ENCODE results near the gene CTCF. TPM values are rescaled to one million over a fixed set of nuclear protein-coding genes. Genes with fewer than 3 reads are reported as not detected.
"Not testable (repeated sequence)": the region's sequence is repeated elsewhere in the genome, so short reads cannot be mapped to it uniquely, and the experiment has no call there.

The CTCF gene
- total RNA-seq, 1 donor, result 35.3 TPM

GRCh38 chr16:67533024-67533560 is 29.2 kb upstream of the CTCF start:
- no peak for DNase-seq (ENCODE audit: low read depth in 2 of 3, low spot score in 2 of 3)

DNA sequence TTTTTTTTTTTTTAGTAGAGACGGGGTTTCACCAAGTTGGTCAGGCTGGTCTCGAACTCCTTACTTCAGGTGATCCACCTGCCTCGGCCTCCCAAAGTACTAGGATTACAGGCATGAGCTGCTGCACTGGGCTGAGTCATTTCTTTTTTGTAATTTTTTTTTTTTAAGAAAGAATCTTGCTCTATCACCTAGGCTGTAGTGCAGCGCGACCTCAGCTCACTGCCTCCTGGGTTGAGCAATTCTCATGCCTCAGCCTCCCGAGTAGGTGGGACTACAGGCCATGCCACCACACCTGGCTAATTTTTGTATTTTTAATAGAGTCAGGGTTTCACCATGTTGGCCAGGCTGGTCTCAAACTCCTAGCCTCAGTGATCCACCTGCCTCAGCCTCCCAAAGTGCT is 28.3 kb upstream of the CTCF start:
- DNase-seq (ENCODE audit: low read depth in 2 of 3, low spot score in 2 of 3), result not testable (repeated sequence)

GRCh38 chr16:67534431-67534830 is 27.9 kb upstream of the CTCF start:
- no peak for DNase-seq (ENCODE audit: low read depth in 2 of 3, low spot score in 2 of 3)

GRCh38 chr16:67535201-67535600 is 27.1 kb upstream of the CTCF start:
- DNase-seq (ENCODE audit: low read depth in 2 of 3, low spot score in 2 of 3), result no peak

- DNase-seq (ENCODE audit: low read depth in 2 of 3, low spot score in 2 of 3), result peak in 2 of 3 donors; percentile 59 to 66
Measured at GRCh38 chr16:67537270-67537635, 25.1 kb upstream of the CTCF start.

DNA sequence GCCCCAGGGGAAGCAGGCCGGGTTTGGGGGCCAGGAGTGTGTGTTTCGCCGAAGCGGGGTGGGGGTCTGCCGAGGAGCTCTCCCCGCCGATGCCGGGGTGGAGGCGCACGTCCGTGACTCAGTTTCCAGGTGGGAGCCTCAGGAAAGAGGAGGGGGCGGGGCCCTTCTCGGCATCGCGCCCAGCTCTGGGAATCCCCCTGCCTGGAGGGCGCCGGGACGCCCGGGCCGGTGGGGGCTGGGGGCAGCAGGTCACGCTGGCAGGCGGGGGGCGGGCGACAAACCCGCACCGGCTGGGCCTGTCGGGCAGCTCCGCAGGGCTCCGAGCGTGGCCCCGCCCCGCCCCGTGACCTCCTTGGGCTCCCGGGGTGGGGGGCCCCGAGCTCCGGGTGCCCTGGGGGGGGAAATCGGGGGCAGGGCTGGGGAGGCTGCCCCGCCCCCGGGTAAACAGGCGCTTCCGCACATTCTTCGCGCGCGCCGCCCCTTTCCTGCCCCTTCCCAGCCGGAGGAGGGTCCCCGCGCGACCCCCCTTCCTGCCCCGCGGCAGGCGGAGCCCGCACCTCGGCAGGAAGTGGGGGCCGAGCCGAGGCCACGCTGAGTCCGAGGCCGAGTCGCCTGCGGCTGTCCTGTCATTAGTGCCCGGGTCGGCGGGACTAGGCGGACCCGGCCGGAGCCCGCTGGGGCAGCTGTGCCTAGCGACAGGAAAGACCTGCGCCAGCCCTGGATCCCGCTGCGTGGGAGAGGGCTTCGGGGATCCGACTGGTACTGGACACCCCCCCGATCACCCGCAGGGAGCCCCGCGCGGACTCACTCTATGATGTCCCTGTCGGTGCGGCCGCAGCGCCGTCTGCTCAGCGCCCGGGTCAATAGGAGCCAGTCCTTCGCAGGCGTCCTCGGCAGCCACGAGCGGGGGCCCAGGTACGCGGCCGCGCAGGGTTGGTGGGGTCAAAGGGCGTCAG is 24.4 kb upstream of the CTCF start:
- peak in 1 of 3 donors; percentile 43 for DNase-seq (ENCODE audit: low read depth in 2 of 3, low spot score in 2 of 3)

DNA sequence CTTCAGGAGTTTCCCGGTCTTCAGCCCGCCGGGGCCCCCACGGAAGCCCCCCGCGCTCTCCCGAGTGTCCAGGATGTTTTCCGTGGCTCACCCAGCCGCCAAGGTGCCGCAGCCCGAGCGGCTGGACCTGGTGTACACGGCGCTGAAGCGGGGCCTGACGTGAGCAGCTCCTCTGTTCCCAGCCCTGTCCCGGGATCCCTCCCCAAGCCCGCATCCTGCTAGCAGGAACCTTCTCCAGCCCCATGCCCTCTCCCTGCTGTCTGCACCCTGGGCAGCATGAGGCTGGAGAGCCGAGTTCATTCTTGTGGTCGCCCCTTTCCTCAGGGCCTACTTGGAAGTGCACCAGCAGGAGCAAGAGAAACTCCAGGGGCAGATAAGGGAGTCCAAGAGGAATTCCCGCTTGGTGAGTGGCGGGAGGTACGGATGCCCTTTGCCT is 23.6 kb upstream of the CTCF start:
- no peak for DNase-seq (ENCODE audit: low read depth in 2 of 3, low spot score in 2 of 3)

DNA sequence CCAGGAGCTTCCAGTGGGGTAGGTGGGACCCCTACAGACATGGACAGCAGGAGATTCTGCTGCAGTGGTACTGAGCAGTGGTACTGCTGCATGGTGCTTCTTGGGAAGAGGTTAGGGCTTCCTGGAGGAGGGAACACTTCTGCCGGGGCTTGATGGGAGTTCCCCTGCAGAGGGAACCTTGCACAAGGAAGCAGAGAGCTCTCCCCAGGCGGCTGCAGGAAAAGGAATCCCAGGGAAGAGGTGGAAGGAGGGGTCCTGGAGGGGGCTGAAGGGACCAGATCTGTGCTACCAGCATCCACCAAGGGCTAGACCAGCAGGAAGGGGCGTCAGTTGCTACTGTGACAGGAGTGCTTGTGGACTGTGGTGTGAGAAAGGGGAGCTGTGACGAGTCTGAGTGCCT is 23.1 kb upstream of the CTCF start:
- DNase-seq (ENCODE audit: low read depth in 2 of 3, low spot score in 2 of 3), result no peak

- no peak for DNase-seq (ENCODE audit: low read depth in 2 of 3, low spot score in 2 of 3)
Measured at GRCh38 chr16:67539691-67540635, 22.4 kb upstream of the CTCF start.

- DNase-seq (ENCODE audit: low read depth in 2 of 3, low spot score in 2 of 3), result no peak
Measured at GRCh38 chr16:67540756-67541155, 21.6 kb upstream of the CTCF start.

- DNase-seq (ENCODE audit: low read depth in 2 of 3, low spot score in 2 of 3), result no peak
Measured at GRCh38 chr16:67541391-67542263, 20.7 kb upstream of the CTCF start.

DNA sequence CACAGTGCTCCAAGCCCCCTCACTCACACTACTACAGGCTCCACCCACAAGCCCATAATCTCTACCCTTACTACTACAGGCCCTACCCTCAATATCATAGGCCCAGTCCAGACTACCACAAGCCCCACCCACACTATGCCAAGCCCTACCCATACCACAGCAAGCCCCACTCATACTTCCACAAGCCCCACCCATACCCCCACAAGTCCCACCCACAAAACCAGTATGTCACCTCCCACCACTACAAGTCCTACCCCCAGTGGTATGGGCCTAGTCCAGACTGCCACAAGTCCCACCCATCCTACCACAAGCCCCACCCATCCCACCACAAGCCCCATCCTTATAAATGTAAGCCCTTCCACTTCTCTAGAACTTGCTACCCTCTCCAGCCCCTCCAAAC is 19.9 kb upstream of the CTCF start:
- DNase-seq (ENCODE audit: low read depth in 2 of 3, low spot score in 2 of 3), result peak in 2 of 3 donors; percentile 93 to 95

DNA sequence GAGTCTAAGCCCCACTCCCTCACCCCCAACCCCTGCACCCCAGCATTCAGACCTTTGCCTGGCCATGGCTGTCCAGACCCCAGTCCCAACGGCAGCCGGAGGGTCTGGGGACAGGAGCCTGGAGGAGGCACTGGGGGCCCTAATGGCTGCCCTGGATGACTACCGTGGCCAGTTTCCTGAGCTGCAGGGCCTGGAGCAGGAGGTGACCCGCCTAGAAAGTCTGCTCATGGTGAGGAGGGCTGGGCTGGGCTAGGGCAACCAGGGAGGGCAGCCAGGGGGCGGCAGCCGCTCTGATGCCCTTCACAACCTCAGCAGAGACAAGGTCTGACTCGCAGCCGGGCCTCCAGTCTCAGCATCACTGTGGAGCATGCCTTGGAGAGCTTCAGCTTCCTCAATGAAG is 19.3 kb upstream of the CTCF start:
- no peak for DNase-seq (ENCODE audit: low read depth in 2 of 3, low spot score in 2 of 3)

DNA sequence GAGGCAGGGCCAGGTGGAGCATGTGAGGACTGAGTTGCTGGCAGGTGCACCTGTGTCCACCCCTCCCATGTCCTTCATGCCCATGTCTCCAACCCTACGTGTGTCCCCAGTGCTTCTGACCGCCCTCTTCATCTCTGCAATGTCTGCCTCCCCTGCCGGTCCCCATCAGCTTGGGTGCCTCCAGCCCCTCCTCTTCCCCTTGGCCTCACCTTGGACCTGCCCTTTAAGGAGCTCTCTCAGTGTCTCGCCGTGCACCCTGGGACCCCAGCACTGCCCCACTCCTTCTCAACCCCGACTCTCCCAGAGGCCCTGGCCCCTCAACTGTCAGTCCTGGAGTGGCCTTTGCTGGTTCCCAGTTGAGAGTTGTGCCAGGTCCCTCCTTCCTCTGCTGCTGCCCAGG is 18.7 kb upstream of the CTCF start:
- no peak for DNase-seq (ENCODE audit: low read depth in 2 of 3, low spot score in 2 of 3)

GRCh38 chr16:67544329-67544841 is 17.9 kb upstream of the CTCF start:
- no peak for DNase-seq (ENCODE audit: low read depth in 2 of 3, low spot score in 2 of 3)

GRCh38 chr16:67544844-67545664 is 17.3 kb upstream of the CTCF start:
- DNase-seq (ENCODE audit: low read depth in 2 of 3, low spot score in 2 of 3), result no peak

- no peak for DNase-seq (ENCODE audit: low read depth in 2 of 3, low spot score in 2 of 3)
Measured at GRCh38 chr16:67545665-67546024, 16.7 kb upstream of the CTCF start.

- DNase-seq (ENCODE audit: low read depth in 2 of 3, low spot score in 2 of 3), result no peak
Measured at GRCh38 chr16:67546091-67546501, 16.2 kb upstream of the CTCF start.

DNA sequence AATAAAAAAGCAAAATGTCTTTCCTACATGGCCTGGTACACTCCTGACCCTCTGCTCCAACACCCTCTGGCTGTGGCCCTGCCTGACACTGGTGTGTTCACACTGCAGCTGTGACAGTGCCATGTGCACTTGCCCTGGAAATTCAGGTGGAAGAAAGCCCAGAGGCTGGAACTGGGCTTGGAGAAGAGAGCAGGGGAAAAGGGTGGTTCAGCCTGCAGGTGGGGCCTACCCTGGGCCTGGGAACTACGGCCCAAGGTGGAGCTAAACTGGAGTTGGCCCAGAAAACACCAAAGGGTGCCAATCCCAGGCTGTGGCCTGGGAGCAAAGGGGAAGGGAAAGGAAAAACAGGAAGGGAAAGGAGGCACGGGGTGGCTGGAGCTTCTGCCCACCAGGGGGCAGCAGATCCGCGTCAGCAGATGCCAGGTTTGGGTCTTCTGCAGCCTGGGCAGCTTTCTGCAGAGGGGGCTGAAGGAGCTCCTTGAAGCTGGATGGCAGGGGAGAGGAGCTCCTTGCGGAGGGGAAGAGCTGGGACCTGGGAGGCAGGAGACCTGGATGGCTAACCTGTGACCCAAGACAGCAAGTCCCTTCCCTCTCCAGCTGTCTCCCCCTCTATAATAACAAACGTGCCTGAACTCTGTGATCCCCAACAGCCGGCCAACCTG is 15.4 kb upstream of the CTCF start:
- DNase-seq (ENCODE audit: low read depth in 2 of 3, low spot score in 2 of 3), result peak; percentile 65 to 80 (median 76)
